Measurements from ENCODE around the gene ZNF419. TPM values are rescaled to one million over a fixed set of nuclear protein-coding genes. Genes with fewer than 3 reads are reported as not detected.
"Not testable (repeated sequence)": the region's sequence is repeated elsewhere in the genome, so short reads cannot be mapped to it uniquely, and the experiment has no call there.

ZNF419 gene
- total RNA-seq, 1 donor from 2014 or later, result 9.6 TPM

GRCh38 chr19:57452307-57452706 lies 35.2 kb upstream of the ZNF419 start:
- Histone ChIP-seq H3K9me3 (peaks cover 6% of the 10 kb centered on the region), H3K27ac (no peak overlapping the region), H3K4me3 (no peak overlapping the region), H3K4me1 (no peaks in the 10 kb centered on the region), H3K27me3 (no peaks in the 10 kb centered on the region), H3K36me3 (no peaks in the 10 kb centered on the region)
- no peak for TF ChIP-seq CTCF (IDR thresholded peaks at IDR 0.05)
- no peak for ATAC-seq
- intact Hi-C loops (cut with DNase I), result no loop called here
- DNase-seq, result no peak

GRCh38 chr19:57465680-57466381 lies 21.7 kb upstream of the ZNF419 start:
- Histone ChIP-seq H3K27ac (no peak overlapping the region), H3K9me3 (peaks cover 68% of the 10 kb centered on the region), H3K36me3 (no peaks in the 10 kb centered on the region), H3K4me1 (no peaks in the 10 kb centered on the region), H3K27me3 (no peaks in the 10 kb centered on the region), H3K4me3 (no peak overlapping the region)
- DNase-seq, result no peak
- intact Hi-C loops (cut with DNase I), result no loop called here
- ATAC-seq, result peak; percentile 39
- peak; percentile 24 for TF ChIP-seq CTCF (IDR thresholded peaks at IDR 0.05)

GRCh38 chr19:57466489-57466888 lies 21.1 kb upstream of the ZNF419 start:
- ATAC-seq, result no peak
- H3K27ac ChIP-seq, result no peak overlapping the region
- H3K9me3 ChIP-seq, result peaks cover 75% of the 10 kb centered on the region
- no peaks in the 10 kb centered on the region for H3K27me3 ChIP-seq
- no peaks in the 10 kb centered on the region for H3K4me1 ChIP-seq
- intact Hi-C loops (cut with DNase I), result no loop called here
- DNase-seq, result no peak
- H3K4me3 ChIP-seq, result no peak overlapping the region
- no peak for TF ChIP-seq CTCF (IDR thresholded peaks at IDR 0.05)
- H3K36me3 ChIP-seq, result no peaks in the 10 kb centered on the region

GRCh38 chr19:57473646-57474045 lies 13.9 kb upstream of the ZNF419 start:
- ATAC-seq (no peak), DNase-seq (no peak)
- Histone ChIP-seq H3K27ac (no peak overlapping the region), H3K4me1 (no peaks in the 10 kb centered on the region), H3K4me3 (no peak overlapping the region), H3K27me3 (no peaks in the 10 kb centered on the region), H3K36me3 (peaks cover 12% of the 10 kb centered on the region), H3K9me3 (peaks cover 71% of the 10 kb centered on the region)
- intact Hi-C loops (cut with DNase I), result no loop called here
- TF ChIP-seq CTCF (IDR thresholded peaks at IDR 0.05), result no peak

GRCh38 chr19:57477191-57478008 lies 10.2 kb upstream of the ZNF419 start, which contains the start of gene ZNF772:
TSS of gene ZNF772 (minus strand) at chr19:57477566. CDS start at chr19:57477309, 257 bp downstream.
- peaks cover 12% of the 10 kb centered on the region for H3K36me3 ChIP-seq
- H3K27ac ChIP-seq, result peak within 1 kb of the TSS; percentile 82
- DNase-seq (peak; percentile 87), ATAC-seq (peak; percentile 99)
- intact Hi-C loops (cut with DNase I), result no loop called here
- peak; percentile 68 for TF ChIP-seq CTCF (IDR thresholded peaks at IDR 0.05)
- H3K9me3 ChIP-seq, result peaks cover 34% of the 10 kb centered on the region
- H3K4me3 ChIP-seq, result peak within 1 kb of the TSS; percentile 81
- H3K4me1 ChIP-seq, result no peaks in the 10 kb centered on the region
- no peaks in the 10 kb centered on the region for H3K27me3 ChIP-seq

GRCh38 chr19:57488299-57488644 lies 722 bp downstream of the ZNF419 start:
- H3K27me3 ChIP-seq; H3K4me1 ChIP-seq; H3K9me3 ChIP-seq; ATAC-seq; DNase-seq; H3K27ac ChIP-seq; intact Hi-C loops (cut with DNase I): not testable (repeated sequence)
- peaks cover 21% of the 10 kb centered on the region for H3K36me3 ChIP-seq
- peak overlapping the region; percentile 19 for H3K4me3 ChIP-seq

GRCh38 chr19:57499332-57499679 lies 11.8 kb downstream of the ZNF419 start:
- H3K36me3 ChIP-seq; H3K27ac ChIP-seq; H3K27me3 ChIP-seq; intact Hi-C loops (cut with DNase I); ATAC-seq; DNase-seq; H3K9me3 ChIP-seq; H3K4me3 ChIP-seq; H3K4me1 ChIP-seq: not testable (repeated sequence)

GRCh38 chr19:57499680-57500395 lies 12.3 kb downstream of the ZNF419 start, which contains the start of gene ZNF773:
TSS of gene ZNF773 (plus strand) at chr19:57499938. CDS start at chr19:57500081, 143 bp downstream.
- H3K27me3 ChIP-seq; H3K4me1 ChIP-seq; H3K36me3 ChIP-seq; H3K9me3 ChIP-seq; intact Hi-C loops (cut with DNase I): not testable (repeated sequence)
- ATAC-seq (peak; percentile 100), DNase-seq (peak; percentile 98)
- peak within 1 kb of the TSS; percentile 91 for H3K27ac ChIP-seq
- peak within 1 kb of the TSS; percentile 87 for H3K4me3 ChIP-seq
